GM23248 (cell line): ENCODE measurements around the gene SLC25A29.

ENCODE experiments used
- EZH2 ChIP-seq: fragments of 200-600 bp; sonication (generic); IDR thresholded peaks from 2 replicates; pipeline ENCODE4 v1.6.1; 2018; ENCODE audit warnings: antibody characterized with exemption, mild to moderate bottlenecking; ENCODE audit not compliant: insufficient read depth, poor library complexity, severe bottlenecking
- EZH2phosphoT487 ChIP-seq: fragments of 200-600 bp; sonication (generic); IDR thresholded peaks from 2 replicates; pipeline ENCODE4 v1.6.1; 2018; ENCODE audit warnings: antibody characterized with exemption, moderate library complexity, mild to moderate bottlenecking, low read depth; ENCODE audit not compliant: insufficient read depth

DNA sequence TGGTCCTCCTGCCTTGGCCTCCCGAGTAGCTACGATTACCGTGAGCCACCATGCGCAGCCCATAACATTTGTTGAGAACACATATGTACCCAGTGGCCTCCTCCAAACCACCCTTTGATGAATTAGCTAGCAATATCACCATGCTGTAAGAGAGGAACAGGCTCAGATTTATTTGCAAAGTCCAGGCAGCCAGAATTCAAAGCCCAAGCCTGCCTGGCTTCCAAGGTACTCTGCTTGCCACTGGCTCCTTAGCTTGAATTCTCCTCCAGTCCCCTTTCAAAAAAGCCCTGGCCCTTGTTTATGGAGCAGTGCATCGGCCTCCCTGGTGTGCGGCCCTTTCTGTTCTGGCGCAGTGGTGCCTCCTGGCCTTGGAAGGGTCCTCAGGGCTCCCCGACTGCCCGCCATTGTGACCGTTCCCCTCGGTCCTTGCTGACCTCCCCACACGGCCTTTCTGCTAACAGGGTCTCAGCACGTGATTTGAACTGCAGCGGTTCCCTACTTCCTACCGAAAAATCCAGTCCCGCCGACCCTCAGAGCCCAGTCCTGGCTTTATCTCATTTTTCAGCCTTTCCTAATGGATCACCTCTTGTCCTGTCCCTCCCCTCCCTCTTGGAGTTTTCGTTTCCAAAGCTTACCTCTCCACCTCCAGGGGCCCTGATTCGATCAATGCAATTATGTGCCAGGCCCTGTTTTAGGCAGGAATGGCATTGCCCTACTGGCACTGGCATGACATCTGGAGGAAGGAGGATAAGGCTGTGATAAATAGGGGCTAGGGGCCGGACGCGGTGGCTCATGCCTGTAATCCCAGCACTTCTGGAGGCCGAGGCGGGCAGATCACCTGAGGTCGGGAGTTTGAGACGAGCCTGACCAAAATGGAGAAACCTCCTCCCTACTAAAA lies 22.0 kb downstream of the SLC25A29 start:
- TF ChIP-seq EZH2 (no peak), EZH2phosphoT487 (no peak)
